Measurements from ENCODE around the gene OR8B8.

The OR8B8 gene

DNA sequence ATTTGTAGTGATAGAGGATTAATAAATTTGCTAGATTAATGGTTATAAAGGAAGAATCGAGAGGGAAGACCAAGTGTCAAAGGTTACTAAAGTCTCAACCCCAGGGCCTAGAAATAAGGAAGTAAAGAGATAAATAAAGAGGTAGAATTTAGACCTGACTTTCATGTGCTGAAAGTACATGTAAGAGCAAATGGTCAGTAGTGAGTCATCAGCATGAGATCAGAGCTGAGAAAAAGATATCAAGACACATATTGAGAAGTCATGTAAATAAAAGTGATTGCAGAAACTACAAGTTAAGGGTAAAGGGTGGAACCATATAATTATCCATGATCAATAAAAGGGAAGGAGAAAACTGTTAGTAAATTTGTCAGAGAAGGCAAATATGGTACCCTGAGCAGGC is 1.4 kb upstream of the OR8B8 start:
- in situ Hi-C loops (cut with MboI; ENCODE audit: low pct_unique_long_range_greater_than_20kb, low sequenced_read_pairs, unreplicated experiment): no loop called here
- TF ChIP-seq, protein P1, sequence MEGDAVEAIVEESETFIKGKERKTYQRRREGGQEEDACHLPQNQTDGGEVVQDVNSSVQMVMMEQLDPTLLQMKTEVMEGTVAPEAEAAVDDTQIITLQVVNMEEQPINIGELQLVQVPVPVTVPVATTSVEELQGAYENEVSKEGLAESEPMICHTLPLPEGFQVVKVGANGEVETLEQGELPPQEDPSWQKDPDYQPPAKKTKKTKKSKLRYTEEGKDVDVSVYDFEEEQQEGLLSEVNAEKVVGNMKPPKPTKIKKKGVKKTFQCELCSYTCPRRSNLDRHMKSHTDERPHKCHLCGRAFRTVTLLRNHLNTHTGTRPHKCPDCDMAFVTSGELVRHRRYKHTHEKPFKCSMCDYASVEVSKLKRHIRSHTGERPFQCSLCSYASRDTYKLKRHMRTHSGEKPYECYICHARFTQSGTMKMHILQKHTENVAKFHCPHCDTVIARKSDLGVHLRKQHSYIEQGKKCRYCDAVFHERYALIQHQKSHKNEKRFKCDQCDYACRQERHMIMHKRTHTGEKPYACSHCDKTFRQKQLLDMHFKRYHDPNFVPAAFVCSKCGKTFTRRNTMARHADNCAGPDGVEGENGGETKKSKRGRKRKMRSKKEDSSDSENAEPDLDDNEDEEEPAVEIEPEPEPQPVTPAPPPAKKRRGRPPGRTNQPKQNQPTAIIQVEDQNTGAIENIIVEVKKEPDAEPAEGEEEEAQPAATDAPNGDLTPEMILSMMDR (IDR thresholded peaks at IDR 0.05; ENCODE audit: extremely low read depth, insufficient read depth, missing control alignments): no peak
- DNase-seq (ENCODE audit: low spot score): no peak

DNA sequence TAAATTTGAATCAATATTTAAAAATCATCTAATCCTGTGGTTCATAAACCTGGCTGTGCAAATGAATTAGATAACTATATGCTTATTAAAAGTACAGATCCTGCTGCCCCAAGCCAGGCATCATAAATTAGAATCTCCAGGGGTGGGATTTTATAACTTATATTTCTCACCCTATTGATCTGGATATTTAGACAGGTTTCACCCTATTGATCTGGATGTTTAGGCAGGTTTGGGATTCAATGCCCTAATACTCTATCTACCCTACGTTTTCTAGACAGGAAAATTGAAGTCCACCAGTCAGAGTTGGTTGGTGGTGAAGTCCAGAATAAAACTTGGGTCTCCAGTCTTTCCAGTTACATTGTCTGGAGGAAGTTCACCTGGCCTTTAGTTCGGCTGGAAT is 2.6 kb downstream of the OR8B8 start:
- DNase-seq (ENCODE audit: low spot score): no peak
- TF ChIP-seq, protein P1 (IDR thresholded peaks at IDR 0.05; ENCODE audit: extremely low read depth, insufficient read depth, missing control alignments): no peak
- in situ Hi-C loops (cut with MboI; ENCODE audit: low pct_unique_long_range_greater_than_20kb, low sequenced_read_pairs, unreplicated experiment): no loop called here

DNA sequence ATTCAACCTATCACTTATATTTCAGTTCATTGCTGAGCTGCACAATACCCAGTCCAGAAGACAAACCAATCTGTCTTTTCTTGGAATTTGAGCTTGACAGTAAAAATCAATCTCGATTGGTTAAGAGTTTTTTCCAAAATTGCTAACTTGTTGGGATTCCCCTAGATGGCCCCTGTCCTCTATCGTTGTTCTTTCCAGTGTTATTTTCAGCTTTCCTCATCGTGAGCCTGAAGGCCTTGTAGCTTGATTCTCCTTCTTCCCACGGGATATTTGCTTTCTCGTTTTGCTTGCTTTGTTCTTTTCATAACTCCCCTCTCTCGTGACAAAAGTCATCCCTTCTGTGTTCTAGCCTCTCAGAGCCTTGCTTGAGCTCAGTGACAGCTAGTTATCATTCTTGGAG is 3.1 kb downstream of the OR8B8 start:
- in situ Hi-C loops (cut with MboI; ENCODE audit: low pct_unique_long_range_greater_than_20kb, low sequenced_read_pairs, unreplicated experiment): no loop called here
- no peak for DNase-seq (ENCODE audit: low spot score)
- TF ChIP-seq, protein P1 (IDR thresholded peaks at IDR 0.05; ENCODE audit: extremely low read depth, insufficient read depth, missing control alignments): no peak

DNA sequence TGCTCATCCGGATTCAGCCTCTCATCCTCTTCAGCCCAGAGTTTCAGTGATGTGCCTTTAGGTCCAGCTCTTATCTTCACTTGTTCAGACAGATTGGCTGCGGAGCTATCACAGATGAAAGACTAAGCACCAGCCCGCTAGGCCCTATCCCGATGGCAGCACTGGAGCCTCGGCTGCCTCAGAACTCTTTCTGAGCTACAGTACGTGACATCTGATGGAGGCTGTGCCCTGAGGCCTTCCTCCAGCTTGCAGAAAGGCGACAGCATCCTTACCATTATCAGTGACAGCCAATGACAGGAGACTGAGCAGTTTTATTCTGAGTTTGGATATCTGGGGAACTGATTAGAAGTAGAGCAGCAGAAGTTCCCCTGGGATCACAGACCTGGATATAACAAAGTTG is 4.0 kb downstream of the OR8B8 start:
- in situ Hi-C loops (cut with MboI; ENCODE audit: low pct_unique_long_range_greater_than_20kb, low sequenced_read_pairs, unreplicated experiment): no loop called here
- DNase-seq (ENCODE audit: low spot score): no peak
- TF ChIP-seq, protein P1 (IDR thresholded peaks at IDR 0.05; ENCODE audit: extremely low read depth, insufficient read depth, missing control alignments): no peak

DNA sequence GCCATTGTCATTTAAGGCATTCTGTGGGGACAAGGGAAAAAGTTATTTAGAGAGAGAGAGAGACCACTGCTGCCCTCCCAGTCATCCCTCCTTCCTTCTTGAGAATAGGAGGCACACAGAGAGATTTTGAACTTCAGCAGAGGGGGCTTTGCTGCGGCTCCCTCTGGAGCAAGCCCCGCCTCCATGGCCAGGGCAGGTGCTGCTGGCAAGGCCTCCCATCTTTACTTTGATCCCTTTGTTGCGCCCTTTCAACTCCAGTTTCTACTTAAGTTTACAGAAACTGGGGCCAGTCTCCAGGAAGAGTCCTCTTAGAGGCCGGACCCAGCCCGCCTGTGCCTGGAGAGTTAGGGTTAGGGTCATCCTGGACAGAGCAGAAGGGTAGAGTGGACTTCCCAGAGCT is 4.4 kb downstream of the OR8B8 start:
- in situ Hi-C loops (cut with MboI; ENCODE audit: low pct_unique_long_range_greater_than_20kb, low sequenced_read_pairs, unreplicated experiment): no loop called here
- TF ChIP-seq, protein P1 (IDR thresholded peaks at IDR 0.05; ENCODE audit: extremely low read depth, insufficient read depth, missing control alignments): no peak
- DNase-seq (ENCODE audit: low spot score): no peak

DNA sequence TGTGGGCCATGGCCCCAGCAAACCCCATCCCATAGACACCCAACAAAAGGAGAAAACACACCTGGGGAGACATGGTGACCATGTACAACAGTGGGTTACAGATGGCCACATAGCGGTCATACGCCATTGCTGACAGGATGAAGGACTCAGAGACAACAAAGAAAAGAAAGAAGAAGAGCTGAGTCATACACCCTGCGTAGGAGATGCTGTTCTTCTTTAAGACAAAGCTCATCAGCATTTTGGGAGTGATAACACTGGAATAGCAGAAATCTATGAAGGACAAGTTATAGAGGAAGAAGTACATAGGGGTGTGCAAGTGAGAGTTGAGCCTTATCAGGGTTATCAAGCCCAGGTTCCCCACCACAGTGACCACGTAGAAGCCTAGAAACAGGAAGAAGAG is 4.9 kb downstream of the OR8B8 start:
- no peak for DNase-seq (ENCODE audit: low spot score)
- in situ Hi-C loops (cut with MboI; ENCODE audit: low pct_unique_long_range_greater_than_20kb, low sequenced_read_pairs, unreplicated experiment): no loop called here
- TF ChIP-seq, protein P1 (IDR thresholded peaks at IDR 0.05; ENCODE audit: extremely low read depth, insufficient read depth, missing control alignments): no peak

DNA sequence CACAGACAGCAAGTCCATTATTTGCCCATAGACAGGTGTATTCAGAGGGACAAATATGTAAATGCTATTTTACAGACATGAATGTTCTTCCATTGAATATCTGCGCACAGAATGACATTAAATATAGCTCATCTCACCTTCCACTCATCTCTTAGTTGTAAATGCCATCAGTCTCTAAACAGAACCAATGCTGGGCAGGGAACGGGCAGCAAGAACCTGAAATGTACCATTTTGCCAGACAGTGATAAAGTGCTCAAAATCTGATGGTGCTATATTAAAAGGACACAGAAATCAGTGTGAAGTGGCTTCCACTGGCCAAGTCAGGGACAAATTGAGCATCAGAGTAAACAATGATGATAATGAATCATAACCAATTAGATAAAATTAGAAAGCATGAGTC is 10.8 kb downstream of the OR8B8 start:
- no peak for DNase-seq (ENCODE audit: low spot score)
- in situ Hi-C loops (cut with MboI; ENCODE audit: low pct_unique_long_range_greater_than_20kb, low sequenced_read_pairs, unreplicated experiment): no loop called here
- TF ChIP-seq, protein P1 (IDR thresholded peaks at IDR 0.05; ENCODE audit: extremely low read depth, insufficient read depth, missing control alignments): no peak
